Subcutaneous adipose tissue (tissue), 4 donors: ENCODE data around the gene IMPDH1. TPM values are rescaled to one million over a fixed set of nuclear protein-coding genes. Genes with fewer than 3 reads are reported as not detected.

ENCODE experiments used
- total RNA-seq, 4 donors: library from RNA; depleted of rRNA; stranded (reverse); fragments of >200 nt; gene quantifications; one replicate each; pipeline ENCODE4 v1.1.0, GENCODE V29; 2016
- TF ChIP-seq, protein P1 (sequence below): fragments of 450-650 bp; IDR thresholded peaks from one replicate; pipeline ENCODE4 v1.5.1; 2016; ENCODE audit warnings: low read depth, mild to moderate bottlenecking, control low read depth, antibody characterized with exemption, moderate library complexity

The IMPDH1 gene
- total RNA-seq, 4 donors from 2014 or later = 67.6 to 94.2 (median 71.7) TPM

- TF ChIP-seq, protein P1, sequence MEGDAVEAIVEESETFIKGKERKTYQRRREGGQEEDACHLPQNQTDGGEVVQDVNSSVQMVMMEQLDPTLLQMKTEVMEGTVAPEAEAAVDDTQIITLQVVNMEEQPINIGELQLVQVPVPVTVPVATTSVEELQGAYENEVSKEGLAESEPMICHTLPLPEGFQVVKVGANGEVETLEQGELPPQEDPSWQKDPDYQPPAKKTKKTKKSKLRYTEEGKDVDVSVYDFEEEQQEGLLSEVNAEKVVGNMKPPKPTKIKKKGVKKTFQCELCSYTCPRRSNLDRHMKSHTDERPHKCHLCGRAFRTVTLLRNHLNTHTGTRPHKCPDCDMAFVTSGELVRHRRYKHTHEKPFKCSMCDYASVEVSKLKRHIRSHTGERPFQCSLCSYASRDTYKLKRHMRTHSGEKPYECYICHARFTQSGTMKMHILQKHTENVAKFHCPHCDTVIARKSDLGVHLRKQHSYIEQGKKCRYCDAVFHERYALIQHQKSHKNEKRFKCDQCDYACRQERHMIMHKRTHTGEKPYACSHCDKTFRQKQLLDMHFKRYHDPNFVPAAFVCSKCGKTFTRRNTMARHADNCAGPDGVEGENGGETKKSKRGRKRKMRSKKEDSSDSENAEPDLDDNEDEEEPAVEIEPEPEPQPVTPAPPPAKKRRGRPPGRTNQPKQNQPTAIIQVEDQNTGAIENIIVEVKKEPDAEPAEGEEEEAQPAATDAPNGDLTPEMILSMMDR = no peak
Observed at GRCh38 chr7:128421384-128421783, 11.6 kb upstream of the IMPDH1 start.

DNA sequence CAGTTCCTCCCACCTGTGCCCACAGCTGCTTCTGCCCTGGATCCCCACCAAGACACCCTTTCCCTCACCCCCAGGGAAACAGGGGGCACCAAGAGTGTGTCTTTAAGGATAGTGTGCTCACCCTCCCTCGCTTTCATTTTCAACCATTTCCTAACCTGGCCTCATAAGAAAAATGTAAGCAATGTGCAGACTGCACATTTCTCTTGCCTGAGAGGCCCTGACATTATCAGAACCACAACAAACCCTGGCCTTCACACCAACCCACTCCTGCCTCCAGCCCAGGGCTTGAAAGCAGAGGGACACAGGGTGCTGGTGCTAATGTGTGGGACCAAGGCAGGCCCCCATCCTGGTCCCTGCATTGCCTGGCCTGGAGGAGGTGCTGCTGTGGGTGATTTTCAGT lies 11.0 kb upstream of the IMPDH1 start:
- TF ChIP-seq, protein P1 = no peak

GRCh38 chr7:128419257-128419656 lies 9.5 kb upstream of the IMPDH1 start:
- TF ChIP-seq, protein P1 = no peak

DNA sequence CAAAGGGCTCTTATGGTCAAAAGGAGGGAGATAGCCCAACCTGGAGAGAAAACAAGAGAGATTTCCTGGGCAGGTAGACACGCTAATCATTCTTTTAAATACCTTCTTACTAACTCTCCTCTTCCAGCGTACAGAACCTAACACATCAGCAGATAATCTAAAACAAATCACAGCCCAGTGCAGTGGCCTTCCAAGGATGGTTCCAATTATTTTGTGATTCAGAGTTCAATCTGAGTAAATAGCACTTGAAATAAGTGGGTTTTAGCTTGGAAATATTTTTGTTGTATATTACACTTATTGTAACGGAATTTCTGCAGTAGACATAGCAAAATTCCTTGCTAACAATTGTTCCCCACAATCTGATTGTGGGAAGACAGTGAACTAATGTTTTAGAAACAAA lies 7.3 kb upstream of the IMPDH1 start:
- TF ChIP-seq, protein P1 = no peak

DNA sequence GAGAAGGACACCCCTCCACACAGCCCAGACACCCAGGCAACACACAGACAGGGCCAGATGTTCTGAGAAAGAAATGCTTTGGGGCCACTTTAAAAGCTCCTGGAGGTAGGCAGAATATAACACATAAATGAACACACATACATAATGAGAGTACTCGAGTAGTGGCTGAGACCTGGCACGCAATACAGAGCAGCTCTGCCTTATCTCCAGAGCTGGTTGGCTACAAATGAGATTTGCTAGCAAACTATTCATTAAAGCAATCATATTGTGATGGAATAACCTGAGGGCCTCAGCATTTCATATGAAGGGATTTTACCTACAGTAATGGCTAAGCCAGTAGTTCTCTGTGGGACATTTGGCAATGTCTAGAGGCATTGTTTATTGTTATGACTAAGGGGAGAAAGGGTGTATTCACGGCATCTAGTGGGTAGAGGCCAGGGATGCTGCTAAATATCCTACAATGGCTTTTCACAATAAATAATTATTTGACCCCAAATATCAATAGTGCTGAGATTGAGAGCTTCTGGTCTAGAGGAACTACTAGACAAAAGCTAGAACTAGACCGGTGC lies 5.5 kb upstream of the IMPDH1 start:
- TF ChIP-seq, protein P1 = no peak

DNA sequence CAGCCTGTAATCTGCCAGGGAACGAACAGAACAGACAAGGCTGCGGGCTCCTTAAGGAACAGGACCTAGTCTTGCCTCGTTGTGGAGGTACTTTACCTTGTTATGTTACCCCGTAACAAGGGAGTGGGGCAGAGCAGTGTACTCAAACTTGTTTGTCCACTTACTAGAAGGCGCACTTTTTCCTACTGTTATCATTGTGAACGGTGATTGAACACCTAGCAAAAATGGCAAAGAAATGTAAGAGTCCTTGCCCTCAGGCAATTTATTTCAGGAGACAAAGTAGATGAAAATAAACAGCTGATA lies 620 bp upstream of the IMPDH1 start:
- TF ChIP-seq, protein P1 = no peak

DNA sequence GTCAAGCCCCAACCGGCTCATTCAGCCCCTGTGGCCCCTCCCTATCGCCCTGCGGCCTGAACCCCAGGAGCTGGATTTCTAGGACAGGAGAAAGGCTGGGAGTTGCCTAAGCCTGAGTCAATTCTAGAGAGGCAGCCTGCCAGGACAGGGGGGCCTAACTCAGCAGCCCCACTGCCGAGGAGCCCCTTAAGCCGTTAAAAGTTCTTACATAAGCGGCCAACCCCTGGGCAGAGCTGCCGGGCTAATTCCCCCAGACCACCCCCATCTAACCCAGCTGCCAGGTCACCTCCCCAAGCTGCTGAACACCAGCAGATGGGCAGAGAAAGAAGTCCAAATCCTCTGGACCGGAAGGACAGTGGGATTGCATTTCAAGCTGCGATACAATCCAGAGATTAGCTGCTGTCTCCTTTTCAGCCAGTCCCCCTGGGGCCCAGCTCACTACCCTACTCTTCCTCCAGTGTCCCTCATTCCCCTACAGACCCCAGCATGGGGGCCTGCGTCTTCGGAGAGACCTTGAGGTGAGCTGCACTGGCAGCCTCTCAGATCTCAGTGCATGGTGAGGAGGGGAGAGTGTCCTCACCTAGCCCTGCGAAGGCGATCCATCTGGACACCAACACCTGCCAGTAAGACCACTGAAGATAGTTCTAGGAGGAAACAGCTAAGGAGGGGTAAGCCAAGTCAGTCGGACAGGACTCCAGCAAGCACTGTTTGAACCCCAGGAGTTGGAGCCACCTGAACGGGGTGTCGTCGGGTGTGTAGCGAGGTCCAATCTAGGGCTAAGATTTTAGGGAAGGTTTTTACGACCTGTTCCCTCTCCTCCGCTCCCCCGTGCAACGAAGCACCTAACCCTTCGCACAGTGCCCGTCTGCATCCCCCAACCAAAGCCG lies 830 bp downstream of the IMPDH1 start:
- TF ChIP-seq, protein P1 = no peak
